IMR-90 (cell line): Measurements from ENCODE around the gene DOCK4. TPM values are rescaled to one million over a fixed set of nuclear protein-coding genes. Genes with fewer than 3 reads are reported as not detected.

Experiments
- ATAC-seq: fragments of 200-7000 bp; cut with Tn5 transposase; 2 replicates; pipeline ENCODE4 v1.9.1; 2020; ENCODE audit warnings: low read depth, mild to moderate bottlenecking, moderate library complexity
- BruUV-seq: library from RNA; stranded (reverse); fragments of 400-500 nt; replicated peaks from 2 replicates; lab custom pipeline; 2021; lab: Mats Ljungman, UMichigan
- CTCF ChIA-PET: fragments of 300-600 bp; formaldehyde crosslinking; extraction: SDS; loops from one replicate; lab custom pipeline; 2021; ENCODE audit warnings: antibody characterized with exemption; lab: Yijun Ruan, JAX
- POLR2A ChIA-PET: fragments of 300-600 bp; sonication (Branson Sonifier 250); formaldehyde crosslinking; loops from one replicate; lab custom pipeline; 2022; ENCODE audit warnings: antibody characterized with exemption; ENCODE audit not compliant: unreplicated experiment; lab: Charles Lee
- DNase-seq: peaks from one replicate; pipeline ENCODE4 v3.0.0; 2013
- H2AFZ ChIP-seq: replicated peaks from 2 replicates; pipeline ENCODE3; 2013; ENCODE audit warnings: low read length, mild to moderate bottlenecking; ENCODE audit not compliant: poor library complexity
- H2AK5ac ChIP-seq: 2 replicates; pipeline ENCODE4 v1.6.1; 2013; ENCODE audit warnings: low read depth, low read length, inconsistent platforms
- H2AK9ac ChIP-seq: replicated peaks from 2 replicates; pipeline ENCODE3; 2013; ENCODE audit warnings: mild to moderate bottlenecking, low read depth, low read length, moderate library complexity; ENCODE audit not compliant: poor library complexity
- H2BK120ac ChIP-seq: 2 replicates; pipeline ENCODE4 v1.6.1; 2013; ENCODE audit warnings: low read depth, low read length, inconsistent platforms
- H2BK15ac ChIP-seq: 3 replicates; pipeline ENCODE4 v1.6.1; 2013; ENCODE audit warnings: low read depth, low read length, inconsistent platforms
- H2BK20ac ChIP-seq: 2 replicates; pipeline ENCODE4 v1.6.1; 2013; ENCODE audit warnings: low read depth, mild to moderate bottlenecking, inconsistent platforms, low read length, moderate library complexity
- H2BK5ac ChIP-seq: 2 replicates; pipeline ENCODE4 v1.6.1; 2013; ENCODE audit warnings: mild to moderate bottlenecking, low read depth, low read length, inconsistent platforms; ENCODE audit not compliant: poor library complexity, severe bottlenecking
- H3K14ac ChIP-seq: replicated peaks from 2 replicates; pipeline ENCODE4 v1.6.1; 2013; ENCODE audit warnings: low read depth, low read length, inconsistent platforms
- H3K18ac ChIP-seq: 2 replicates; pipeline ENCODE4 v1.6.1; 2013; ENCODE audit warnings: low read depth, low read length, control low read depth
- H3K23ac ChIP-seq: 2 replicates; pipeline ENCODE4 v1.6.1; 2013; ENCODE audit warnings: low read depth, low read length, inconsistent platforms
- H3K27ac ChIP-seq: 2 replicates; pipeline ENCODE4 v1.5.1; 2013; ENCODE audit warnings: mild to moderate bottlenecking, control low read depth, low read length; ENCODE audit not compliant: insufficient read depth
- H3K27me3 ChIP-seq: 2 replicates; pipeline ENCODE4 v1.6.1; 2013; ENCODE audit warnings: low read length; ENCODE audit not compliant: control insufficient read depth, insufficient read depth
- H3K36me3 ChIP-seq: 2 replicates; pipeline ENCODE4 v1.6.1; 2013; ENCODE audit warnings: low read length, mixed read lengths; ENCODE audit not compliant: control insufficient read depth, insufficient read depth
- H3K4ac ChIP-seq: 2 replicates; pipeline ENCODE4 v1.6.1; 2013; ENCODE audit warnings: low read depth, low read length, inconsistent platforms
- H3K4me1 ChIP-seq: 2 replicates; pipeline ENCODE4 v1.6.1; 2013; ENCODE audit warnings: low read length, mixed read lengths; ENCODE audit not compliant: control insufficient read depth, insufficient read depth
- H3K4me2 ChIP-seq: 2 replicates; pipeline ENCODE4 v1.6.1; 2013; ENCODE audit warnings: low read depth, mild to moderate bottlenecking, control low read depth, low read length, moderate library complexity
- H3K4me3 ChIP-seq: 2 replicates; pipeline ENCODE4 v1.5.1; 2013; ENCODE audit warnings: low read depth, mild to moderate bottlenecking, control low read depth, low read length, moderate library complexity; ENCODE audit not compliant: insufficient read depth
- H3K56ac ChIP-seq: 2 replicates; pipeline ENCODE4 v1.6.1; 2013; ENCODE audit warnings: low read length, inconsistent platforms; ENCODE audit not compliant: insufficient read depth; ENCODE audit errors: extremely low read depth
- H3K79me1 ChIP-seq, 2 experiments: 2 replicates each; pipeline ENCODE4 v1.6.1; 2013; ENCODE audit warnings: low read length in 2 of 2, inconsistent platforms in 1 of 2, low read depth in 1 of 2
- H3K9ac ChIP-seq: 2 replicates; pipeline ENCODE4 v1.6.1; 2013; ENCODE audit warnings: low read depth, low read length, control low read depth
- H3K9me1 ChIP-seq: 2 replicates; pipeline ENCODE4 v1.6.1; 2013; ENCODE audit warnings: low read length, inconsistent platforms; ENCODE audit not compliant: insufficient read depth
- H3K9me3 ChIP-seq: 2 replicates; pipeline ENCODE4 v1.6.1; 2013; ENCODE audit warnings: low read length; ENCODE audit not compliant: control insufficient read depth, insufficient read depth
- H4K20me1 ChIP-seq: 2 replicates; pipeline ENCODE4 v1.6.1; 2013; ENCODE audit warnings: low read length, inconsistent platforms; ENCODE audit not compliant: insufficient read depth
- H4K5ac ChIP-seq: 2 replicates; pipeline ENCODE4 v1.6.1; 2013; ENCODE audit warnings: mild to moderate bottlenecking, low read depth, low read length, control low read depth
- H4K8ac ChIP-seq, 2 experiments: 2 replicates each; pipeline ENCODE4 v1.6.1; 2013; ENCODE audit warnings: low read depth in 2 of 2, low read length in 2 of 2, control low read depth in 1 of 2, inconsistent platforms in 1 of 2
- H4K91ac ChIP-seq: 2 replicates; pipeline ENCODE4 v1.6.1; 2013; ENCODE audit warnings: low read depth, low read length, inconsistent platforms; ENCODE audit not compliant: insufficient read depth
- BHLHE40 ChIP-seq: fragments of 150-350 bp; IDR thresholded peaks from 2 replicates; pipeline ENCODE4 v1.6.1; 2016; ENCODE audit warnings: mild to moderate bottlenecking, low read depth, low read length
- CEBPB ChIP-seq: IDR thresholded peaks from 2 replicates; pipeline ENCODE4 v1.6.1; 2012; ENCODE audit warnings: low read depth, low read length, improper control_type of control experiment
- FOS ChIP-seq: fragments of 150-350 bp; IDR thresholded peaks from 2 replicates; pipeline ENCODE4 v1.6.1; 2016; ENCODE audit warnings: low read depth, low read length
- MAZ ChIP-seq: IDR thresholded peaks from 2 replicates; pipeline ENCODE4 v1.6.1; 2012; ENCODE audit warnings: low read depth, mild to moderate bottlenecking, low read length, improper control_type of control experiment, moderate library complexity, borderline replicate concordance
- MXI1 ChIP-seq: IDR thresholded peaks from 2 replicates; pipeline ENCODE4 v1.6.1; 2012; ENCODE audit warnings: low read depth, mild to moderate bottlenecking, low read length, moderate library complexity, borderline replicate concordance
- POLR2A ChIP-seq: IDR thresholded peaks from 2 replicates; pipeline ENCODE4 v1.6.1; 2012; ENCODE audit warnings: mild to moderate bottlenecking, low read depth, low read length
- RAD21 ChIP-seq: IDR thresholded peaks from 2 replicates; pipeline ENCODE4 v1.6.1; 2012; ENCODE audit warnings: low read length, improper control_type of control experiment
- RCOR1 ChIP-seq: IDR thresholded peaks from 2 replicates; pipeline ENCODE4 v1.6.1; 2012; ENCODE audit warnings: mild to moderate bottlenecking, low read length, improper control_type of control experiment; ENCODE audit not compliant: insufficient replicate concordance
- RFX5 ChIP-seq: IDR thresholded peaks from 2 replicates; pipeline ENCODE4 v1.8.0; 2012; ENCODE audit warnings: low read depth, mild to moderate bottlenecking, low read length, moderate library complexity
- SMC3 ChIP-seq: fragments of 150-350 bp; IDR thresholded peaks from 2 replicates; pipeline ENCODE4 v1.6.1; 2016; ENCODE audit warnings: low read depth, mild to moderate bottlenecking, antibody characterized with exemption, low read length, moderate library complexity
- WGBS, 2 experiments: methylation state at CpG; one replicate each; pipeline versions ENCODE4 v1.1.5 to v1.1.7; 2013; ENCODE audit warnings: missing lambda C conversion rate in 2 of 2; ENCODE audit not compliant: insufficient read length in 1 of 2; ENCODE audit errors: extremely low coverage in 2 of 2; 5-methylcytosine and 5-hydroxymethylcytosine counted together
- dilution Hi-C: fragments of 300-500 bp; cut with HindIII; formaldehyde crosslinking; loops from one replicate; pipeline ENCODE4 v1.14.3; 2018; ENCODE audit warnings: low sequenced_read_pairs; ENCODE audit not compliant: unreplicated experiment
- in situ Hi-C: fragments of 300-500 bp; cut with MboI; formaldehyde crosslinking; loops from 3 replicates; pipeline ENCODE4 v1.14.3; 2019; ENCODE audit warnings: low sequenced_read_pairs, inconsistent platforms, mixed read lengths
- intact Hi-C: fragments of 100-400 bp; cut with micrococcal nuclease; formaldehyde crosslinking; loops from 2 replicates; pipeline ENCODE4 v1.10.0; 2022
- polyA plus RNA-seq, 3 experiments: library from polyadenylated mRNA; depleted of rRNA; stranded (reverse); fragments of >200 nt; gene quantifications; 2 replicates each; pipeline ENCODE4 v1.2.3, GENCODE V29; 2012; ENCODE audit warnings: low replicate concordance in 1 of 3
- total RNA-seq: library from RNA; depleted of rRNA; stranded (reverse); fragments of >200 nt; gene quantifications from 2 replicates; pipeline ENCODE4 v1.2.3, GENCODE V29; 2012
- TF ChIP-seq, protein P1 (sequence below): fragments of 150-350 bp; IDR thresholded peaks from 2 replicates; pipeline ENCODE4 v1.6.1; 2016; ENCODE audit warnings: low read depth, mild to moderate bottlenecking, low read length, moderate library complexity, borderline replicate concordance

The DOCK4 gene
- total and polyA plus RNA-seq, 2 of the 4 experiments (the other 2 are of a cell fraction): 4.4 to 12.2 TPM

DNA sequence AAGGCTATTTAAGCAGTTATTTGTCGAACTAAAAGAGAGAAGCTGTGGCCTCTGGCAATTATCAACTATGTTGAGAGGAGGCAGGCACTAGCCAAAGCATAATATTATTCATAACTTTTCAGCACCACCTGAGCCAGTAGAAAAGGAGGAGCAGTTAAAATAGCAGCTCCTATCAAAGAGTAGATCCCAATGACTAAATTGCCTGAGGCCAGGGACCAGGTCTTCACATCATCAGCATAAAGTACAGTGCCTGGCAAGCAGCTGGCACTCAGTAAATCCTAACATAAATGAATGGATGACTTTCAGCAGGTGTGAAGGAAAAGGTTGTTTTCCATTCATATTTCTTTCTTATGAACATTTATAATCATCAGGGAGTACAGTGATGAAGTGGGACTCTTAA is 334.9 kb downstream of the DOCK4 start:
- H3K14ac ChIP-seq: no peak overlapping the region
- no peaks in the 10 kb centered on the region for H3K9me3 ChIP-seq
- no peak overlapping the region for H3K4ac ChIP-seq
- no peak overlapping the region for H2BK120ac ChIP-seq
- no peak overlapping the region for H2BK15ac ChIP-seq
- dilution Hi-C loops: no loop called here
- H3K27me3 ChIP-seq: no peaks in the 10 kb centered on the region
- H3K9ac ChIP-seq: no peak overlapping the region
- ATAC-seq (no peak), DNase-seq (no peak)
- H3K36me3 ChIP-seq: peaks cover 5% of the 10 kb centered on the region
- BruUV-seq: no TSS peak
- H2BK5ac ChIP-seq: no peak overlapping the region
- H3K4me2 ChIP-seq: no peak overlapping the region
- H4K5ac ChIP-seq: no peak overlapping the region
- no peak overlapping the region for H4K8ac ChIP-seq
- H2BK20ac ChIP-seq: no peak overlapping the region
- no peak overlapping the region for H3K23ac ChIP-seq
- no peak overlapping the region for H3K4me3 ChIP-seq
- peaks cover 5% of the 10 kb centered on the region for H3K4me1 ChIP-seq
- intact Hi-C loops: no loop called here
- H3K79me1 ChIP-seq: no peaks in the 10 kb centered on the region
- WGBS, 2 experiments: no CpG with 5 or more reads among the region's 1 CpG
- H4K91ac ChIP-seq: no peak overlapping the region
- TF ChIP-seq RCOR1 (no peak), RFX5 (no peak), BHLHE40 (no peak), POLR2A (no peak), FOS (no peak), MAZ (no peak), SMC3 (no peak), CEBPB (no peak), MXI1 (no peak), RAD21 (no peak)
- TF ChIP-seq, protein P1, sequence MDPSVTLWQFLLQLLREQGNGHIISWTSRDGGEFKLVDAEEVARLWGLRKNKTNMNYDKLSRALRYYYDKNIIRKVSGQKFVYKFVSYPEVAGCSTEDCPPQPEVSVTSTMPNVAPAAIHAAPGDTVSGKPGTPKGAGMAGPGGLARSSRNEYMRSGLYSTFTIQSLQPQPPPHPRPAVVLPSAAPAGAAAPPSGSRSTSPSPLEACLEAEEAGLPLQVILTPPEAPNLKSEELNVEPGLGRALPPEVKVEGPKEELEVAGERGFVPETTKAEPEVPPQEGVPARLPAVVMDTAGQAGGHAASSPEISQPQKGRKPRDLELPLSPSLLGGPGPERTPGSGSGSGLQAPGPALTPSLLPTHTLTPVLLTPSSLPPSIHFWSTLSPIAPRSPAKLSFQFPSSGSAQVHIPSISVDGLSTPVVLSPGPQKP: no peak
- no peaks in the 10 kb centered on the region for H4K20me1 ChIP-seq
- in situ Hi-C loops: no loop called here
- no peak overlapping the region for H3K56ac ChIP-seq
- no peak overlapping the region for H2AK9ac ChIP-seq
- H3K9me1 ChIP-seq: no peaks in the 10 kb centered on the region; the same call in 1 of the 2 replicates
- H3K18ac ChIP-seq: no peak overlapping the region
- no peak overlapping the region for H2AK5ac ChIP-seq
- no peak overlapping the region for H2AFZ ChIP-seq
- CTCF ChIA-PET: interaction anchor here (0.6 to 1.0 kb wide), 2 partner anchors 12 to 16 kb away, joined by 3 read pairs; no protein-coding TSS in a partner anchor
- no peak overlapping the region for H3K27ac ChIP-seq
- POLR2A ChIA-PET: no interaction called here
